HEK293 (cell line): ENCODE measurements around the gene GMDS.
A peak's percentile ranks its signal among the peaks of the same experiment; 100 is the strongest.

Experiments used
- CTCF ChIA-PET: fragments of 350-600 bp; formaldehyde crosslinking; extraction: SDS; loops from one replicate; lab custom pipeline; 2021; ENCODE audit warnings: antibody characterized with exemption; lab: Yijun Ruan, JAX
- POLR2A ChIA-PET: fragments of 300-600 bp; formaldehyde crosslinking; extraction: SDS; loops from one replicate; lab custom pipeline; 2020; ENCODE audit warnings: antibody characterized with exemption, inconsistent platforms; lab: Yijun Ruan, JAX
- H3K27ac ChIP-seq: fragments of 200-500 bp; sonication (Bioruptor generic); 2 replicates; pipeline ENCODE4 v1.5.1; 2014; ENCODE audit warnings: low read depth, low read length, control low read depth, inconsistent platforms; ENCODE audit errors: extremely low read depth
- H3K36me3 ChIP-seq, 2 experiments: fragments of 200-500 bp in 1 of 2; sonication (Bioruptor generic) in 1 of 2; 1 replicate in 1 of 2; 2 replicates in 1 of 2; pipeline ENCODE4 v1.5.1; 2014 to 2017; ENCODE audit warnings: inconsistent platforms in 2 of 2, low read length in 2 of 2; ENCODE audit not compliant: control insufficient read depth in 2 of 2, insufficient read depth in 1 of 2
- H3K4me1 ChIP-seq: fragments of 200-500 bp; sonication (Bioruptor generic); 2 replicates; pipeline ENCODE4 v1.5.1; 2014; ENCODE audit warnings: mild to moderate bottlenecking, low read length, inconsistent platforms; ENCODE audit not compliant: control insufficient read depth, insufficient read depth
- H3K4me3 ChIP-seq: 2 replicates; pipeline ENCODE4 v1.5.1; 2011; ENCODE audit warnings: low read depth, mild to moderate bottlenecking, control low read depth, low read length, moderate library complexity
- H3K9me3 ChIP-seq: fragments of 200-500 bp; sonication (Bioruptor generic); 2 replicates; pipeline ENCODE4 v1.5.1; 2014; ENCODE audit warnings: low read depth, low read length, inconsistent platforms; ENCODE audit not compliant: control insufficient read depth, insufficient read depth
- BCL6B ChIP-seq: fragments of 450-650 bp; formaldehyde crosslinking; IDR thresholded peaks from 2 replicates; pipeline ENCODE4 v1.5.1; 2017; ENCODE audit warnings: missing biosample characterization, missing genetic modification characterization
- KLF17 ChIP-seq: fragments of 450-650 bp; formaldehyde crosslinking; IDR thresholded peaks from 2 replicates; pipeline ENCODE4 v1.5.1; 2016; ENCODE audit warnings: missing biosample characterization, missing genetic modification characterization
- KLF8 ChIP-seq: fragments of 450-650 bp; formaldehyde crosslinking; IDR thresholded peaks from 2 replicates; pipeline ENCODE4 v1.5.1; 2016; ENCODE audit warnings: missing biosample characterization, missing genetic modification characterization
- OVOL3 ChIP-seq: fragments of 450-650 bp; formaldehyde crosslinking; IDR thresholded peaks from 2 replicates; pipeline ENCODE4 v1.5.1; 2016; ENCODE audit warnings: missing biosample characterization, missing genetic modification characterization
- SALL2 ChIP-seq: fragments of 450-650 bp; formaldehyde crosslinking; IDR thresholded peaks from 2 replicates; pipeline ENCODE4 v1.5.0; 2017; ENCODE audit warnings: missing biosample characterization, mild to moderate bottlenecking, missing genetic modification characterization, borderline replicate concordance
- TRIM28 ChIP-seq: IDR thresholded peaks from 2 replicates; pipeline ENCODE4 v1.6.1; 2011; ENCODE audit warnings: low read length, control low read depth, borderline replicate concordance
- ZBTB10 ChIP-seq: fragments of 450-650 bp; formaldehyde crosslinking; IDR thresholded peaks from 2 replicates; pipeline ENCODE4 v1.5.1; 2016; ENCODE audit warnings: missing biosample characterization, missing genetic modification characterization
- ZBTB17 ChIP-seq: fragments of 450-650 bp; formaldehyde crosslinking; IDR thresholded peaks from 2 replicates; pipeline ENCODE4 v1.5.1; 2016; ENCODE audit warnings: missing biosample characterization, missing genetic modification characterization
- ZBTB26 ChIP-seq: fragments of 450-650 bp; formaldehyde crosslinking; optimal IDR thresholded peaks from 2 replicates; pipeline ENCODE3; 2016; ENCODE audit warnings: missing biosample characterization, mild to moderate bottlenecking, missing genetic modification characterization
- ZEB2 ChIP-seq: fragments of 450-650 bp; formaldehyde crosslinking; IDR thresholded peaks from 2 replicates; pipeline ENCODE4 v1.5.1; 2016; ENCODE audit warnings: missing biosample characterization, missing genetic modification characterization
- ZIC2 ChIP-seq: fragments of 450-650 bp; formaldehyde crosslinking; IDR thresholded peaks from 2 replicates; pipeline ENCODE4 v1.5.1; 2016; ENCODE audit warnings: missing biosample characterization, missing genetic modification characterization
- ZNF18 ChIP-seq: fragments of 450-650 bp; formaldehyde crosslinking; IDR thresholded peaks from 2 replicates; pipeline ENCODE4 v1.5.1; 2016; ENCODE audit warnings: missing biosample characterization, missing genetic modification characterization
- ZNF23 ChIP-seq: fragments of 450-650 bp; formaldehyde crosslinking; IDR thresholded peaks from 2 replicates; pipeline ENCODE4 v1.5.1; 2016; ENCODE audit warnings: missing biosample characterization, missing genetic modification characterization, borderline replicate concordance
- ZNF292 ChIP-seq: fragments of 450-650 bp; formaldehyde crosslinking; IDR thresholded peaks from 2 replicates; pipeline ENCODE4 v1.5.1; 2016; ENCODE audit warnings: low read depth, missing biosample characterization, missing genetic modification characterization, borderline replicate concordance
- ZNF335 ChIP-seq: fragments of 450-650 bp; formaldehyde crosslinking; conservative IDR thresholded peaks from 2 replicates; pipeline ENCODE4 v1.5.1; 2016; ENCODE audit warnings: missing biosample characterization, missing genetic modification characterization
- ZNF433 ChIP-seq: fragments of 450-650 bp; formaldehyde crosslinking; IDR thresholded peaks from 2 replicates; pipeline ENCODE4 v1.5.1; 2016; ENCODE audit warnings: missing biosample characterization, missing genetic modification characterization, low read depth
- ZNF596 ChIP-seq: fragments of 450-650 bp; IDR thresholded peaks from 2 replicates; pipeline ENCODE4 v1.5.0; 2018; ENCODE audit warnings: missing biosample characterization, mild to moderate bottlenecking, missing genetic modification characterization, moderate library complexity
- ZSCAN30 ChIP-seq: fragments of 450-650 bp; IDR thresholded peaks from 2 replicates; pipeline ENCODE4 v1.5.1; 2018; ENCODE audit warnings: missing biosample characterization, mild to moderate bottlenecking, missing genetic modification characterization, moderate library complexity

The GMDS gene

GRCh38 chr6:2245877-2246863 lies 765 bp upstream of the GMDS start (continued):
- no peak for TF ChIP-seq BCL6B (tag by site-specific recombination)
- TF ChIP-seq ZNF433 (tag by site-specific recombination) = no peak
- no peak for TF ChIP-seq ZNF596
- TF ChIP-seq KLF8 (tag by site-specific recombination) = 0 out of 2 replicates have a peak, but pooled peaks have one; percentile 12
- no peak for TF ChIP-seq ZNF292 (tag by site-specific recombination)
- no peak for TF ChIP-seq ZNF23 (tag by site-specific recombination)
- no peak; the same call in 1 of the 2 replicates for TF ChIP-seq ZSCAN30 (tag by site-specific recombination)
- TF ChIP-seq SALL2 (tag by site-specific recombination) = no peak
- TF ChIP-seq ZIC2 (tag by site-specific recombination) = no peak
- TF ChIP-seq OVOL3 (tag by site-specific recombination) = no peak
- peak; percentile 47; the same call in 1 of the 2 replicates for TF ChIP-seq ZBTB17 (tag by site-specific recombination)
- peak; percentile 38; the same call in 1 of the 2 replicates for TF ChIP-seq KLF17
- TF ChIP-seq TRIM28 = 0 out of 2 replicates have a peak, but pooled peaks have one; percentile 23

DNA sequence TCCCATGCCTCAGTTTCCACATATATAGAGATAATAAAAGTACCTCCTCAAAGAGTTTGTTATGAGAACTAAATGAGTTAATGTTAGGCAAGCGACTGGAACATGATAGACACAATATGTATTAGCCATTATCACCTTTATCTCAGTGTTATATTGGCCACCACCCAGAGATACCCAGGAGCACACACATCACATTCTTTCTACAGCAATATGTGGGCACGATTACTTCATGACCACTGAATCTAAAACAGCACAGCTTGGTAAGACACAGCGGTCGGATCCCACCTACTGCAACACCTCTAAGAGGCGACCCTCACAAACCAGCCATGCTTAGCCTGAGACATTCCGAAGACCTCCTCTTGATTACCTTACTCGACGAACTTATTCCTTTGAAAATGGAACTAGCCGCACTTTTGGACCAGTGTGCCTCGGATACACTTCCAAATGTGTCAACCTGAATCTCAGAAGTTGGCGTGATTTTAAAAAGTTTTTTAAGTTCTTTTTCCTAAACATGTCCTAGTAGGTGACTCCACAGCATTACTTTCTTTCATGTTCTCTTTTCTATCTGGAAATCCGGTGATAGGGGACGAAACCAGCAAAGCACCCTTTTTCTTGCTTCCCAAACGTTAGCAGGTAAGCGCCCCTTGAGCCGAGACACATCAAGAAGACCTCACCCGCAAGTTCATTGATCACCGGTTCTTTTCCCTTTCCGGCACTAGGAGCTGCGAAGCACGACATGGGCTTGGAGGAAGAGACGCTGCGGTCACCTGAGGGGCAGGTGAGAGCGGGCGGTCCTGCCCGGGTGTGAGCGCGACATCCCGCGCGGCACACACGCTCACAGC lies 923 bp downstream of the GMDS start:
- Histone ChIP-seq H3K4me1 (peaks cover 4% of the 10 kb centered on the region; the same call in 1 of the 2 replicates), H3K27ac (peak overlapping the region; percentile 75; the same call in 1 of the 2 replicates), H3K36me3 (no peaks in the 10 kb centered on the region), H3K4me3 (peak overlapping the region; percentile 73), H3K9me3 (no peaks in the 10 kb centered on the region)
- CTCF ChIA-PET = interaction anchor here (0.6 to 1.5 kb wide), 2 partner anchors 35 to 148 kb away, joined by 3 to 6 read pairs; no protein-coding TSS in a partner anchor
- POLR2A ChIA-PET = no interaction called here
- TF ChIP-seq ZBTB26 (tag by site-specific recombination) (no peak), ZNF335 (peak; percentile 37), ZBTB10 (tag by site-specific recombination) (peak; percentile 45; the same call in 1 of the 2 replicates), ZNF18 (peak; percentile 63; the same call in 1 of the 2 replicates), ZEB2 (tag by site-specific recombination) (peak; percentile 69; the same call in 1 of the 2 replicates)
